GM18499 (cell line): ENCODE results near the gene CNTNAP5.

ENCODE experiments used
- ATAC-seq: cut with Tn5 transposase; IDR thresholded peaks from one replicate; pipeline ENCODE4 v1.9.1; 2021; ENCODE audit warnings: moderate number of reproducible peaks; ENCODE audit not compliant: insufficient read depth, unreplicated experiment

Gene CNTNAP5

GRCh38 chr2:124915567-124915966, 890.5 kb downstream of the CNTNAP5 start:
- no peak for ATAC-seq

DNA sequence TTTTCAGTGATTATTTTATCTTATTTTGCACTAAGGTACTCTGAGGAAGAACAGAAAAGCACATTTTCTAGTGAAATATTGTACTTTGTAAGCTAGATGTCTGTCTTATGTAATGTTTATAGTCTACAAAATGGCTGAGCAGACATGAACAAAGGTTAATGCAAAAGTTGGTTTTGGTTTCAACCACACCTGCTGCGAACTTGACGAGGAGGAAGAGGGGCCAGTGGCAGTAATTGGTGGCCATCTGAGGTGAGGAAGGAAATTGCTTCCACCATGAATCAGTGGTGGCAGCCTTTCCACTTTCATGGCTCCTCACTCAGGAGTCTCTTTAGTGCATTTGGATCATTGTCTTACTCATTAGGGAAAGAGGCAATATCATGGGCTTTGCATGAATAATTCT, 894.2 kb downstream of the CNTNAP5 start:
- no peak for ATAC-seq

- ATAC-seq, result no peak
Measured at GRCh38 chr2:124920448-124920847, 895.4 kb downstream of the CNTNAP5 start.

DNA sequence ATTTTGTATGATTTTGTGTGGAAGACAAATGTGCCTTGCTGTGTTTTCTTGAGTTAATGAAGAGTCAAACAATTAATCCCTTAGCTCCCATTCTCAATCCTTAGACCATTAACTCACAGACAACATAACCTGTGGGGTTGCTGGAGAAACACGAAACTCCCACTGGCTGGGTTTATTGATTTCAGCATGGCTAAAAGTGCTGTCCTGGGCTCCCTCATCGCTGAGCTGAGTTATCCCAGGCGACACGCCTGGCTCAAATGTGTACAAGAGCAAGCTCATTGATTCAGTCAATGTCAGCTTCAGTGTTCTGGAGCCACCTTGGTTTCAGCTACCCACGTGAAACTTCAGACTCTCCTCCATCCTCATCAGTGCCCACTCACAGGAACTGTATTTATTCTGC, 896.1 kb downstream of the CNTNAP5 start:
- ATAC-seq, result no peak

DNA sequence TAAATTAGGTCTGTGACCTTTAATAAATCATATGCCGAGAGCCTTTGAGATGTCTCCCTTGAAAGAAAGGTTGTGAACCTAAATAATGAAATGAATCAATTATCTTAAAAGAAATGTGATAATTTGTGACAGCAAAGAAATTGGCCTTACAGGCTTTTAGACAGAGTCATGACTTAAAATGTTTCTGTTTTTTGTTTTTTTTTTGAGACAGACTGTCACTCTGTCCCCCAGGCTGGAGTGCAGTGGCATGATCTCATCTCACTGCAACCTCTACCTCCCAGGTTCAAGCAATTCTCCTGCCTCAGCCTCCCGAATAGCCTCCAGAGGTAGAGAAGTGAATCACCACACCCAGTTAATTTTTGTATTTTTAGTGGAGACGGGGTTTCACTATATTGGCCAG, 898.0 kb downstream of the CNTNAP5 start:
- ATAC-seq, result no peak

GRCh38 chr2:124933883-124934282, 908.8 kb downstream of the CNTNAP5 start:
- no peak for ATAC-seq

GRCh38 chr2:124953921-124954320, 928.8 kb downstream of the CNTNAP5 start:
- ATAC-seq, result no peak

- no peak for ATAC-seq
Measured at GRCh38 chr2:124959581-124959980, 934.5 kb downstream of the CNTNAP5 start.

GRCh38 chr2:124961132-124961531, 936.0 kb downstream of the CNTNAP5 start:
- ATAC-seq, result no peak
